NCI-H2196 treated with DMSO at 0.1 percent for 48 hours (cell line): ENCODE data around the gene DCLK2.

Experiments
- DNase-seq: peaks from one replicate; lab custom pipeline; 2025; ENCODE audit not compliant: unreplicated experiment; lab: John Stamatoyannopoulos, UW

The DCLK2 gene

DNA sequence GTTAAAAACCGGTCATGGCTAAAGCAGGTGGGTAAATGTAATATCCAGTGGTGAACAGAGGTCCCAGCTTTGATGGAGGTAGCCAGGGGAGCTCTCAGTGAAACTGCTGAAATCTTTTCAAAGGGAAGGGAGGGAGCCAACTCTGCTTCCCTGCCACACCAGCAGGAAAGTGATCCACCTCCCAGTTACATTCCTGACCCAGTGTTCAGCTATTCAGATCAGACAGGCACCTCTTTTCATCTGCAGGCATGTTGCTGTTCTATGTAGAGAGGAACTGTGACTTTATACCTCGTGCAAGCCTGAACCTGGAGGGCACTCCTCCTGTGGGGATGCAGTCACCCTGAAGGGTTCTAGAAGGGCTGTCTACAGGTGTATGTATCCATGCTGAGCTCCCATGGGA is 37.6 kb downstream of the DCLK2 start:
- no peak for DNase-seq

DNA sequence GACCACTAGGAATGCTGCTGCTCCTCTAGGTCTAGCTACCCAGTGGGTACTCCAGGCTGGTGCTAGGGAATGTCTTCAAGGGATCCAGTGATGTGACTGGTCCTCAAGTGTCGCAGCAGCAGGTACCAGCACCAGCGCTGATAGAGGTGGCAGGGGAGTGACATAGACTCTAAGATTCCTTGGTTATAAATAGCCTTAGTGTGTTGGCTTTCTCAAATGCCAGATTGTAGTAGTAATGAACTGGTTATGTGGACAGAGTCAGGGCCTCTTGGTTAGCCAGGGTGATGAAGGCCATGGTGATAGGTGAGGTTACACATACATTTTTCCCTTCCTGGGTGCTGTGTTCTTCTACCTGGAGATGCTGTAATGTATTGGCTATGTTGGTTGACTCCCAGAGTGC is 38.3 kb downstream of the DCLK2 start:
- no peak for DNase-seq

DNA sequence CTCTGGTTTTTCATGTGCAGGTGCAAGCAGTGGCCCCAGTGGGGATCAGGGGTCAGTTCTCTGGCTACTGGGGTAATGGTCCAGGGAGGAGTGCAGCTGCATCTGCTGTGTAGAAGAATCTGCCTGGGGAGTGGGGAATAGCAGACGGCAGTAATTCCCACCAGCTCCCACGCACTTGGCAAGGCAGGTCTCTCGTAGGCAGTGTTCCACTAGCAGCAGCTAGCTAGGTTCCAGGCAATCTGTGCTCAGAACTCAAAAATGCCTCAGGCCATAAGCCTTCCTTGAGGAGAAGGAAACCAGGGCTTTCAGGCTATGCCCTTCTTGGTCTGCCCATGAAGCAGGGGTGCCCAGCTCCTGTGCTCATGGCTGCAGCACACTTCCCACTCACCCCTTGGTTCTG is 38.8 kb downstream of the DCLK2 start:
- no peak for DNase-seq

DNA sequence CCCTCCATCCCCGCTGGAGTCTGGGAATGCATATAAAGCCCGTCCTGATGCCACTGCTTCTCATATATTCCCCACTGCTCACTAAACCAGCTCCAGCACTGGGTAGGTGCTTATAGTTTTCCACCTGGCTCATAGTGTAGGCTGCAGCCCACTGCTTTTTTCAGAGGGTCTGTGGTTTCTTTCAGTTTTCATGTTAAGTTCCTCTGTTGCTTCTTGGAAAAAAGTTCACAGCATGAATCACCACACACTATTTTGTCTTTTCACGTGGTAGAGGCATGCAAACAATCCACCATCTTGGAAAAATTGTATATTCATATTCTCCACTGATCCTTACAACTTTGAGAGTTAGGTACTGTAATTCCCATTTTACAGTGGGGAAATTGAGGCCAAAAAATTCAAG is 39.4 kb downstream of the DCLK2 start:
- no peak for DNase-seq

DNA sequence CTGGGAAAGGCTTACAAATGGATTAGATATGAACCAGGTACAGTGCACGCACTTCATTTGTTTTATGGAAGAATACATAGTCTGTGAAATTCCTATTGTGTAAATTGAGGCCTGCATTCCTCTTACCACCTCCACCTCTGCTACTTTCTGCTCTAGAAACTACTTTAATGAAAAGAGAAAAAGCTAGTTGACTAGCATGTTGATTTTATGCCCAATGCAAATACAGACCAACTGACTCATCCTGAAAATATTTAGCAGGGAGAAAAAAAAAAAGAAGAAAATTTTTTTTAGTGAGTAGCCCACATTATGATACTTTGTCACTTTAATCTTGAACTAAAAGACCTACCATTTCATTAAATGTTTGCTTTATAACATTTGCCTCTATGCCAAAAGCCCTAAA is 41.2 kb downstream of the DCLK2 start:
- DNase-seq, result no peak

DNA sequence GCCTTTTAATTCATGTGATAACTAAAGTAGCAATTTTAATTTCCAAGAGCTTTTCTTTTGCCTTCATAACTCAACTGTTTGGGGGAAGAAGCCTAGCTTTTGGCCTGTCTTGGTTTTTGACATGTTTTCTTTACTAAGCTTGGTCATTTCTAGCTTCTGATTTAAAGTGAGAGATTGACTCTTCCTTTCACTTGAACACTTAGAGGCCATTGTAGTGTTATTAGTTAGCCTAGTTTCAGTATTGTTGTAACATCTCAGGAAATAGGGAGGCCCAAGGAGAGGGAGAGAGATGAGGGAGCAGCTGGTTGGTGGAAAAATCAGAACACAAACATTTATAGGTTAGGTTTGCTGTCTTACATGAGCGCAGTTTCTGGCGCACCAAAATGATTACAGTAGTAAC is 44.8 kb downstream of the DCLK2 start:
- DNase-seq, result no peak

DNA sequence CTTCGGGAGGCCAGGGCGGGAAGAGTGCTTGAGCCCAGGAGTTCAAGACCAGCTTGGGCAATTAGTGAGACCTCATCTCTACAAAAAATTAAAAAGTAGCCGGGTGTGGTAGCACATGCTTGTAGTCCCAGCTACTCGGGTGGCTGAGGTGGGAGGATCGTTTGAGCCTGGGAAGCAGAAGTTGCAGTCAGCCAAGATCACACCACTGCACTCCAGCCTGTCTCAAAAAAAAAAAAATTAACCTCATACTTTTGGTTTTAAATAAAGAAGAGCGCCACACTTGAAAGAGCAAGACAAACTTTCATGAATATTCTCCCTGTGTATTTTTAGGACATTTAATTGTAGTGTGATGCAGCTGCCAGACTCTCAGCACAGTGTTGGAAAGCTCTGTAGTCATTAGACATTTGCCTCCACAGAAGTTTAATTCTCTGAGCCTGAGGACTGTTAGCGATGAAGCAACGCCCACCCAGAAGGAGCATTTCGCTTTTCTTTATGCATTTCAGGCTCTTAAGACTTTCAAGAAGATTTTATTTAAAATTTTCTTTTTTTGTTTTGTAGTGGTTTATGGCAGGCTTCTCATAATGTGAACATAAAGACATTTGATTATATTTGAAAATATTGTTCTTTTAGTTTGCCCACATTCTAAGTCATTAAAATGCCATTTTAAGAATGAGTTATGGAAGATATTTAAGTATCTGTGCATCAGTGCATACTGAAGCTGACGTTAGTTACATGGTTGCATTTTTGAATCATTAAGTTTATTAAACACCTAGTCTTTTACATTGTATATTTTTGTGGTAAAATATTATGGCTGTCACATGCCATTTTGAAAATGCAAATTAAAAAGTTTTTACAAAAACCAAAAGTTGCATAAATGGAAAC is 45.8 kb downstream of the DCLK2 start:
- DNase-seq, result no peak

DNA sequence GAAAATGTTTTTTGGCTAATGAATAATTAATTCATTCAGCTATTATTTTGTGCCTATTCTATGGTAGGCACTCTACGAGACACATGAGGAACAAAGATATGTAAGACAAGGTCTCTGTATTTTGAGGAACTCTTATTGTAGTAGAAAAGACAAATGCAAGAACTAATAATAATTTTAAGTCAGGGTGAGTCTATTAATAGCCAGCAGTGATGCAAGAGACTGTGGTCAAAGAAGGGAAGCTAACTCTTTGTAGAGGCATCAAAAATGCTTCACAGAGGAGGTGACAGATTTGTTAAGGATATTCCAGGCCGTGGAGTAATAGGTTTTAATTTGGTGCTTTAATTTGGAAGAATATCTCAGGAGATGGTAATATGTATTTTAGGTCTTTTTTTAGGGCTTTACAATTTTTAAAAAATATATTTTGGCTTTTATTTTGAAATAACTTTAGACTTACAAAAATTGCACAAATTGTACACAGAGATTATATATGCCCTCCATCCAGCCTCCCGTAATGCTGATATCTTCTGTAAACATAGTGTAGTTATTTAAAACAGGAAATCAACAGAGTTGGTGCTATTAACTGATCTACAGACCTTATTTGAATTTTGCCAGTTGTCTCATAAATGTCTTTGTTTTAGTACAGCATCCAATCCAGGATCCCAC is 48.1 kb downstream of the DCLK2 start:
- no peak for DNase-seq

DNA sequence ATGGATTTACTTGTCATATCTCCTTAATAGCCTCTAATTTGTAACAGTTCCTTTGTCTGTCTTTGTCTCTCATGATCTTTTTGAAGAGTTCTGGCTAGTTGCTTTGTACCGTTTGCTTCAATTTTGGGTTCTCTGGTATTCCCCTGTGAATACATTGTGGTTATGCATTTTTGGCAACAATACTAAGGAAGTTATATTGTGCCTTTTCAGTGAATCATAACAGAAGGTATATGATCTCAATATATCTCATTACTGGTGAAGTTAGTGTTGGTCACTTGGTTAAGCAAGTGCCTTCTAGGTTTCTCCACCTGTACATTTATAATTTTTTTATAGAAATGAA is 48.6 kb downstream of the DCLK2 start:
- no peak for DNase-seq

DNA sequence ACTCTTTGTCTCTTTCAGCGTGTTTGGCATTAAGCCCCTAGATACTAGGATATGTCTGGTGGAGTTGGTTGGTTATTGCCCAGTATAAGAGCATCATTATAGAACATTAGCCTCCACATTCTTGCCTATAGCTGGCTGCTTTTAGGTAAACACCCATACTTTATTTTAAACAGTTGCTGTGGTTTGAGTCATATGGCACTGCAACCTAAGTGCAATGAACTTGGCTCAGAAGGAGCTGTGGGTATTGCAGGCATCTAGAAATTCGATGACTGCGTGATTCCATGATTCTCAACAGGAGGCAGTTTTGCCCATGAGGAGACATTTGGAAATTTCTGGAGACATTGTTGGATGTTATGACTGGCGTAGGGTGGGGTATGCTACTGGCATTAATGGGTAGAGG is 49.5 kb downstream of the DCLK2 start:
- DNase-seq, result no peak

DNA sequence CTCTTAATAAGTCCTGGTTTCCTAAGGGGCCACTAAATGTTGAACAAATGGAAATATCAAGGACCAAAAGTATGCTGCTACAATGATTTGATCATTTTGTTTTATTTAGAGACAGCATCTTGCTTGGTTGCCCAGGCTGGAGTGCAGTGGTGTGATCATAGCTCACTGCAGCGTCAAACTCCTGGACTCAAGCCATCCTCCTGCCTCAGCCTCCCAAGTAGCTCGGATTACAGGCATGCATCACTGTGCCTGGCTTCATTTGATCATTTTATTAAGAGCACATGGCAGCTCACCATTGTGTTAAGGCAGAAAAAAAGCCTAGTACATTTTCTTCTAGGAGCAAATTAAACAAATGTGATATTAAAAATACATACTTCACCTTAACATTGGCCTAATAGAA is 52.7 kb downstream of the DCLK2 start:
- DNase-seq, result no peak

DNA sequence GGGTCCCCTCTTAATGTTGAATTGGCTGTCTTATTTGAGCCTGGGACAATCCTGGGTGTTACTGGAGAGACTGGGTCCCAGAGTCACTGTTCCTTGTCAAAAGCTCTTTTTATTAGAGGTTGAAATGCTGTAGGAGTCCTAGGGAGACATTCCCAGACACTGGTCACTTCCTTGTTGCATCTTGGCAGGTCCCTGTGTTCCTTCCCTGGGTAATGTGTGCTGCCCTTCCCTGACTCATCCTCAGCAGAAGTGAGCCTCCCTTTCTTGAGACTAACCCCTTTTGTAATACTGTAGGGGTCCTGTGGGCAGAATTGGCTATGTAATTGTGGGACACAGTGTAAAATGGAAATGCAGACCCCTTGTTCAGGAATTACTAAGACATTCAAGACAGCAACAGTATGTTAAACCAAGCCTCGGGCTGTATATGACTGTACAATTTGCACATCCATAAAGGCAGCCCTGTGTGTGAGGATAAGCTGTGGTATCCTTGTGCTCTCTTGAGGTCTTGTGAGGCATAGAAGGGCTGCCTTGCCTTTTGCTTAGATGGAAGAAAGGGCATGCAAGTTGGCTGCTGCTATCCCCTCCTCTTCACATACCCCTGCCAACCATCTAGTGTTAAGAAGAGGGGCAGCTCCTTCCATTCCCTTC is 53.5 kb downstream of the DCLK2 start:
- DNase-seq, result no peak

DNA sequence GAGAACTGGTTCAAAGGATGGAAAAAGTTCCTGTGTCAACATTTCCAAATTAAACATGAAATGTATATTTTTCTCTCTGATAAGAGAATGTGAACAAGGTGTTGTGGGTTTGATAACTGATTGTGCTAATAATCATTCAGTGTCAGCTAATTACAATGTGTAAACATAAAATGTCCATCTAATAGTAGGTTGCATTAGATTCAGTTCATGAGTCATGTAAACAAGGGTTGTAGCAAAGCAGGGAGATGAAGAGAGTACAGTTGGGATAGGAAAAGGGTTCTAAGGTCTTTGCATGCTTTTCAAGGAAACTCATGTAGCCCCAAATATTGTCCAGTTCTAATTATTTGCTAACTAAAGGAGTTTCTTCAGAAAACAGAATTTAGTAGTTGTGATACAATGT is 55.4 kb downstream of the DCLK2 start:
- no peak for DNase-seq

DNA sequence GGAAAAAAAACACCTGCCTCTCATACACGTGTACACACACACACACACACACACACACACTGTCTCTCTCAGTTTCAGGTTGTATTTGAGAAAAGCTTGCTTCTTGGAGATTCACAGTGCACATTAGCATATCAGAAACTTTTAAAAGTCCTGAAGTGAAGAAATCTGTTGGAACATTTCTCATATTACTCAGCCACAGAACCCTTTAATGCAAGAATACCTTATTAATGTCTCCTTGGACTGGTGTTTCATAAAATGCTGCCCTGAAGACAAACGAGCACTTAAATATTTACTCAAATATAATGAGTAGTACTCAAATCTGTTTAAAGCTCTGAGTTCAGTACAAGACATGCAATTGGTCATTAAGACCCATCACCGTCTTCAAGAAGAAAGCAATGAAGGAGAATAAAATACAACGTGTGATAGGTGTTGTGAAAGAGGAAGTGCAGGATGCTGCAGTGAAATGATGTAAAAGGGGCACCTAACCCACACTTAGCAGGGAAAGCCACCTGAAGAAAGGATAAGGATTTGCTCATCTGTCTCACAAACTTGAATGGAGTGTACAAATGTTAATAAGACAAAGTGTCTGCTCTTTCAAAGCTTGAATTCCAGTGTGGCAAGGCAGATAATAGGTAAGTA is 57.0 kb downstream of the DCLK2 start:
- DNase-seq, result no peak

DNA sequence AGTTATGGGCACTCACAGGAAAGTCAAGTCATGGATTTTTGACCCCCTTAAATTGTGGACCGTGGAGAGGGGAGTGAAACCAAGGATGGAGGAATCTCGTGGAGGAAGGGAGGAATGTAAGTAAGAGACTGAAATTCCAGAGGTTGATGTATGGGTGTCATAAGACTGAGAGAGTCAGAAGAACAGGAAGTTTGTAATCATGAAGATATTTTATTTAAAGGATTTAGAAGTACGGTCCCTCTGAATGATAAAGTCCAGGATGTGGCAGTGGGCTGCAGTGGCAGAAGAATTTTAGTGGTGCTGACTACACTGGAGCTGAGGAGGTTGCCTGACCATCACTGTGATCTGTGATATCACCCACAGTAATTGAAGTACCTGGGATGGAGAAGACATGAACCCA is 57.8 kb downstream of the DCLK2 start:
- DNase-seq, result no peak

DNA sequence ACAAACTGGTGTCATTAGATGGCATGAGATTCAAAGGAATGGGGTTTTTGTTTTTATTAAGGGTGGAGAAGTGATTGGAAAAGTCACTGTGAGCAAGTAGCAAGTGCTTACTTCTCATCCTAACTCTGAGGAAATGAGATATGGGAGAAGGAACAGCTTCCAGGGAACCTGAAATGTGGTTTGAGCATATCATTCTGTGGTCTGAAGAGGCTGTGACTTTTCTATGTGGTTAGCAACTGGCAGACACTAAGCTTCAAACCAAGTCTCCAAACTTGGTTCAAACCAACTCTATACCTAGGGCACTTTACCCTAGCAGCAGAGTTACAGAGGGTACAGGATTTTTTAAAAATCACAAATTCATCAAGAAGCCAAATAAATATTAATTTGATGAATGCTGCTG is 58.2 kb downstream of the DCLK2 start:
- no peak for DNase-seq

DNA sequence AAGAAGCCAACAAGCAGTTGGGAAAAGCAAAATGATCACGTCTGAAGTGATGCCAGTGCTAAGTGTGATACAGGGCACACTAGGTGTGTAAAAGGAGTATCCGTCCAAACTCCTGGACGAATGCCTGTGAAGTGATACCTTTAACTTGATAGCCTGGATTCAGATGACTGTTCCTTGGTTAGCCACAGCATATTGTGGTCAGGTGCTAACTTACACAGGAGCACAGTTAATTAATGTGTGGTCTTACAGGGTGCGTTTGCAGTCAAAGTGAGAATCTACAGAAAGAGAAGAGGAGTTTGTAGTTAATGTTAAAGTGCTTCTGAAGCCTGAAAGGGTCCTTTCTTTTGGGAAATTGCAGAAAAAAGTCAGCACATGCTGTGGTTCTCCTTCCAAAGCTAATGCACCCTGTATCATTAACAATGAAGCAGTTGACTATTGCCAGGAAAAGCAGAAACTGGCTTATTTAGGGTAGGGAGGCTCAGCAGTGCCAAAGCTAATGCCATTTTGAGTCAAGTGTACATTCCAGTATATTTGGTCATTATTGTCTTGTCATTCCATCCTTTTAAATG is 61.1 kb downstream of the DCLK2 start:
- no peak for DNase-seq

DNA sequence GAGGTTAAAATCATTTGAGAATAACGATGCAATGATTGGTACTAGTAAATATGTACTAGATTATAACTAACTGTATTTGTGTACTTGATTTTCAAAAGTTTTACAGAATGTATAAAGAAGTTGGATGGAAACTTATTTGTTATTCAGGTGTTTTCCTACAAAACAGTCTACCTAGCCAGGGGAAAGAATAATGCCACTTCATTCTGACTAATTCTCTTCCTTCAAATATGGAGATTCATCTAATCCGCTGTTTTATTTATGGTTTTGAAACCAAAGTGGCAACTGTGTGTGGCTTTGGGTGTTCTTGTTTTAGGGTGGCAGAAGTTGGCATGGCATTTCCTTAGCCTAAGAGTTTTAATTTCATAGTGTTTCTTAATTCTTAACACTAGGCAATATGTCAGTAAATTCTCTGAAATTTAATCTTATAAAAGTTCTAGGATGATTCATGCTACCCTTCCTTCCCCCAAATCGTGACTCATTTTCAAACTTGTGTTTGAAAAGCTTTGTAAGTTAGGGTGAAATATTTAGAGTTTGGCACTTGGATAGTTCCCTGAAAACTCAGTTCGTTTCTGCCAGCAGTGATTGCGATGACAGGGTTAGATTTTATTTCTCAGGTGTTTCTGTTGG is 62.6 kb downstream of the DCLK2 start:
- DNase-seq, result no peak

DNA sequence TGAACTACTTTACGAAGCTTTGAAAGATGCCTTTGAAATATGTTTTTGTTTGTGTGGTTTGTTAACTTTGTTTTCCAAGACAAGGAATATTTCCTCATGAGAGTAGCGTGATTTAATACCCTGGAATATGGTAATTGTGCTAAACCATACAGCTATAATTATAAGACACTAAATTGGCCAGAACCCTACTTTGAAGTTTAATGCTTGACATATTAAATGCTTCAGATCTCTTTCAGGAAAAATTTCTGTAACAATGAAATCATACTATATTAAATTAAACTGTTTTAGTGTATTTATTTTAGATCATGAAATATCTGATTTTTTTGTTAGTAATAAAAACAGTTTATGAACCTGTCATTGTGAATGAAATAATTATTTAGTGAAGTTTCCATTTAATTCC is 63.5 kb downstream of the DCLK2 start:
- DNase-seq, result no peak

DNA sequence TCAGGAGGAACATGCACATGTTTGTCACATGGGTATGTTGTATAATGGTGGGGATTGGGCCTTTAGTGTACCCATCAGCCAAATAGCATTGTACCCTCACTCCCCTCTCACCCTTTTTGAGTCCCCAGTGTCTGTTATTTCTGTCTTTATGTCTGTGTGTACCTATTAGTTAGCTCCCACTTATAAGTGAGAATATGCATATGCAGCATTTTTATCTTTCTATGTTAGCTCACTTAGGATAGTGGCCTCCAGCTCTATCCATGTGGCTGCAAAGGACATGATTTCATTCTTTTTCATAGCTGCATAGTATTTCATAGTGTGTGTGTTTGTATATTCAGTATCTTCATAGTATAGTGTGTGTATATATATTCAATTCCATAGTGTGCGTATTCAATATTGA is 64.6 kb downstream of the DCLK2 start:
- DNase-seq, result no peak
